Measurements from ENCODE around the gene NXNL1.

NXNL1 gene

DNA sequence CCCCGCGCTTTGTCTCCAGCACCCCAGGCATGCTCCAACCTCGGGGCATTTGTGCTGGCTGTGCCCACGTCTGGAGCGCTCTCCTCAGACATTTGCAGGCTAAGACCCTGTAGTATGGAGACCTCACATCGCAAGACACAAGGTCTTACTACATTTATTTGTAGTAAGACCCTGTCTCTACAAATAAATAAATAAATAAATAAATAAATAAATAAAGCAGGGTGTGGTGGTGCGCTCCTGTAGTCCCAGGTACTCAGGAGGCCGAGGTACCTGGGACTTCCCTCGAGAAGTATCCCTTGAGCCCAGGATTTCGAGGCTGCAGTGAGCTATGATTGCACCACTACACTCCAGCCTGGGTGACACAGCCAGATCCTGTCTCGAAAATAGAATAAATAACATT is 4.6 kb downstream of the NXNL1 start:
- no peak for DNase-seq (ENCODE audit: low read depth in 1 of 2, low spot score in 1 of 2)

DNA sequence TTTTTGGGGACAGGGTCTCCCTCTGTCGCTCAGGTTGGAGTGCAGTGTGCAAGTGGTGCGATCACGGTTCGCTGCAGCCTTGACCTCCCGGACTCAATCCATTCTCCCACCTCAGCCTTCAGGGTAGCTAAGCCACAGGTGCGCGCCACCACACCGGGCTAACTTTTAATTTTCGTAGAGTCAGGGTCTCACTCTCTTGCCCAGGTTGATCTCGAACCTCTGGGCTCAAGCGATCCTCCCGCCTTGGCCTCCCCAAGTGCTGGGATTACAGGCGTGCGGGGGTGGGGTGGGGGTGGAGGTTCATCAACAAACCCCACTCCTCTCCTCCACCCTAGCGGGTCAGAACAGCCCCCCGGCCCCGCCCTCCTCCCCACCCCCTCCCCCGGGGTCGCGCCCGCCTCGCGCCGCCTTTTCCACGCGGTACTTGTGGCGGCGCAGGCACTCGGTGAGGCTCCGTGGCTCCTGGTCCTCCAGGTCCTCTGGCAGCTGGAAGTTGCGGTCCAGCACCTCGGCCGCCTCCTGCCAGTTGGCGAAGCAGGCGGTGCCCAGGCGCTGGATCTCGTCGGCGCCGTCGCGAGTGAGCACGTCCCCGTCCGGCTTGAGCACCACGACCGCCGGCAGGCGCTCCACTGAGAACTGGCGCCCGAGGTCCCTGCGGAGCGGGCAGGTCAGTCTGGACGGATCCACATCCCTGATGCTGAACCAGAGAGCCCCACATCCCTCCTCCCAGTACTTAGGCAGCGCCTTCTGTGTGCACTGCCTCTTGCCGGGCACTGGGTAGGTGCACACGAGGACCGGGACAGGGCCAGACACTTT is 5.2 kb downstream of the NXNL1 start:
- no peak for DNase-seq (ENCODE audit: low read depth in 1 of 2, low spot score in 1 of 2)

GRCh38 chr19:17454576-17455071 is 6.1 kb downstream of the NXNL1 start:
- no peak for DNase-seq (ENCODE audit: low read depth in 1 of 2, low spot score in 1 of 2)

DNA sequence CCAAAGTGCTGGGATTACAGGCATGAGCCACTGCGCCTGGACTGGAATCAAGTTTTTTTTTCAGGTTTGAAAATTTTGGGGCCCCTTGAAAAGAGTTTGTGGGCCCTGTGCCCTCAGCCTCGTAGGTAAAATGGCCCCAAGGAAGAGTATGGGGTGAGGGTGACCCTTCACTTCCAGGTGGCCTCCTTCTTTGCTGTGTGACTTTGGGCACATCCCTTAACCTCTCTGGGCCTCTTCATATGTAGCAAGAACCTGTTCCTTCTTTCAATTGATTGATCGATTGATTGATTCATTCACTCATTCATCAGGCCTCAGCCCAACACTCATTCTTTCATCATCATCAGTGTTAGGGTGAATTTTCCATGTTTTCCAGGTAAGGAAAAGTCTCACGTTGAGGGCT is 8.9 kb downstream of the NXNL1 start:
- DNase-seq (ENCODE audit: low read depth in 1 of 2, low spot score in 1 of 2) = no peak

DNA sequence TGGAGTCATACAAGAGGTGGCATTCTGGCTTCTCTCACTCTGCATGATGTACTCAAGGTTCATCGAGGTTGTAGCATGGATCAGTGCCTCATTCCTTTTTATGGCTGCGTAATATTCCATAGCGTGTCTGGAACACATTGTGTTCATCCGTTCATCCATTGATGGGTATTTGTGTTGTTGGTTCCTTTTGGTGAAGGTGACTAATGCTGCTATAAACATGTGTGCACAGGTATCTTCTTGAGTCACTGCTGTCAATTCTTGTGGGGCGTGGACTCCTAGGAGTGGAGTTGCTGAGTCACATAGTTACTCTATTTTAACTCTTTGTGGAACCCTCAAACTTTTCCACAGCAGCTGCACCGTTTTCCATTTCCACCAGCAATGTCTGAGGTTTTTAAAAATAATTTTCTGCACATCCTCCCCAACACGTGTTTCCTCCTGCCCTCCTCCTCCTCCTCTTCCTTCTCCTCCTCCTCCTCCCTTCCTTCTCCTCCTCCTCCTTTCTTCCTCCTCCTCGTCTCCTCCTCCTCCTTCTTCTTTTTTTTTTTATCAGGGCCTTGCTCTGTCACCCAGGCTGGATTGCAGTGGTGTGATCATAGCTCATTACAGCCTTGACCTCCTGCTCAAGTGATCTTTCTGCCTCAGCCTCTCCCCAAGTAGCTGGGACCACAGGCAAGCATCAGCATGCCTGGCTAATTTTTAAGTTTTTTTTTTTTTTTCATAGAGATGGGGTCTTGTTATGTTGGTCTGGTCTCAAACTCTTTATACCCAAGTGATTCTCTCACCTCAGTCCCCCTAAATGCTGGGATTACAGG is 10.3 kb downstream of the NXNL1 start:
- peak in 1 of 2 donors; percentile 66 for DNase-seq (ENCODE audit: low read depth in 1 of 2, low spot score in 1 of 2)

- DNase-seq (ENCODE audit: low read depth in 1 of 2, low spot score in 1 of 2) = no peak
Observed at GRCh38 chr19:17448131-17448967, 12.4 kb downstream of the NXNL1 start, which contains the start of gene TMEM221. TSS of gene TMEM221 (minus strand) at chr19:17448668. CDS start at chr19:17448462, 206 bp downstream.

DNA sequence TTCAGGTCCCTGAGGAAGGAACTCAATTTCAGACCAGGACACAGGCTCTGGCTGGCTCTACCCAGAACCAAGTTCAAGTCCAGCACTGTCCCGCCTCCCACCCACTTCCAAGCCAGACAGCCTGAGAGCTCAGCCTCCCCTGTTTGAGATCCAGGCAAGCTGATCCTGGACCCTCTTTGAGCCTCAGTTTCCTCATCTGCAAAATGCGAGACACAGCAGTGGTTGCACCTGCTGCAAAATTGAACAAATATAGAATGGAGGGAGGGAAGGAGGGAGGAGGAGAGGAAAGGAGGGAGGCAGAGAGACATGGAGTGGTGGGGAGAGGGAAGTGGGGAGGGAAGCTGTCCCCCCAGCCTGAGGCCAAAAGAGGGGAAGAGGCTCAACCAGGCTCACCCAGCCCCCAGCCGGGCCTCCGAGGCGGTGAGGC is 13.0 kb downstream of the NXNL1 start:
- DNase-seq (ENCODE audit: low read depth in 1 of 2, low spot score in 1 of 2) = no peak

GRCh38 chr19:17445526-17446165 is 15.1 kb downstream of the NXNL1 start:
- no peak for DNase-seq (ENCODE audit: low read depth in 1 of 2, low spot score in 1 of 2)

DNA sequence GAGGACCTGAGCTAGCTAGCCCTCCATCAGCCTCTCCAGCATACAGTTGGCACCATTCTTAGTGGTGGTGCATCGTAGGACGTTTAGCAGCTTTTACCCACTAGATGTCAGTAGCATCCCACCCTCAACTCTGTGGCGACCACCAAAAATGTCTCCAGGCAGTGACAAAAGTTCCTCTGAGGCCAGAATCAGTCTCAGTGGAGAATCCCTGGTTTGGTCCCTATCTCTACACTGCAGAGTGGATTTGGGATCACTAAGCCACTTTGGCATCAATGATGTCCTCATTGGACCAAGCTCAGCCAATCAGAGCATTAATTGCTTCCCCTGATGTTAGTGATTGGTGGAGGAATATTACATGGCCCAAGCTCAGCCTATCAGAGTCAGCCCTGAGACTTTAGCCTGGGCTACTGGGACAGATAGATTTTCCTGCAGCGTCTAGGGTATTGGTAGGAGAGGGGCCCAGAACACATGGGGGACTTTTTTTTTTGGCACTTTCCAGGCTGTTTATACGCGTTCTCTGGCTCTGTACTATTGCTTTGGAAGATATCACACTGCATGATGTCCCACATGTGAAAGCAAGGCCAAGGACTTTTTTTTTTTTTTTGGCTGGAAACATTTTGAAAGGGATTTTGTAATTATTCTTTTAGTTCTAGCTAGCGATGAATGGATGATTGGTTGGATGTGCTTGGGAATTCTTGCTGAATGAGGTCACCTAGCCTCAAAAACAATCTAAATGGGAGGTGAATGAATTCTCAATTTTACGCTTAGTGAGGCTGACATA is 19.3 kb downstream of the NXNL1 start:
- no peak for DNase-seq (ENCODE audit: low read depth in 1 of 2, low spot score in 1 of 2)

GRCh38 chr19:17436874-17437267 is 23.9 kb downstream of the NXNL1 start:
- no peak for DNase-seq (ENCODE audit: low read depth in 1 of 2, low spot score in 1 of 2)

- DNase-seq (ENCODE audit: low read depth in 1 of 2, low spot score in 1 of 2) = no peak
Observed at GRCh38 chr19:17436094-17436873, 24.4 kb downstream of the NXNL1 start.

DNA sequence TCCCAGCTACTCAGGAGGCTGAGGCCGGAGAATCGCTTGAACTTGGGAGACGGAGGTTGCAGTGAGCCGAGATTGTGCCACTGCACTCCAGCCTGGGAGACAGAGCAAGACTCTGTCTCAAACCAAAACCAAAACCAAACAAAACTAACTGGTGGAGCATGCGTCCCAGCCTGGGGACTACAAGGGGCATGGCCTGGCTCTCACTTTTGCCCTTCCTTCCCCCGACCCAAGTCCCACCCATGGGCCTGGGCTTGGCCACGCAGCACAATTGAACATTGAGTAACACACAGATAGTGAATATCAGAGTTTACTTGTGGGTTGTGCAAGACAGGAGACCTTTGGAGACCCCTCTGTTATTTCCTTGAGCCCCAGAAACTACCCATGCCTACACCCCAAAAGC is 25.5 kb downstream of the NXNL1 start:
- DNase-seq (ENCODE audit: low read depth in 1 of 2, low spot score in 1 of 2) = no peak

DNA sequence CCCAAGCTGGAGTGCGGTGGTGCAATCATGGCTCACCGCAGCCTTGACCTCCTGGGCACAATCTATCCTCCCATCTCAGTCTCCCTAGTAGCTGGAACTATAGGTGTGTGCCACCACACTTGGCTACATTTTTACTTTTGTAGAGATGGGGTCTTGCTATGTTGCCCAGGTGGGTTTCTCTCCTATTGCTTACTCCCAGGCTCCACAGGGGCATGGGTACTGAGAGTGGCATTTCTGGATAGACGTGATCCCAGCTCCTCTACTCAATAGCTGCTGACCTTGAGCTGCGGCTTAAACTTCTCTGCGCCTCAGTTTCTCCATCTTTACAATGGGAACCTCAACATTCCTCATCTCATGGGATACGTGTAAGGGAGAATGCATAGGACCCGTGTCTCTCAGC is 29.3 kb downstream of the NXNL1 start:
- DNase-seq (ENCODE audit: low read depth in 1 of 2, low spot score in 1 of 2) = no peak

GRCh38 chr19:17429641-17430113 is 31.0 kb downstream of the NXNL1 start:
- no peak for DNase-seq (ENCODE audit: low read depth in 1 of 2, low spot score in 1 of 2)

GRCh38 chr19:17424743-17425365 is 35.9 kb downstream of the NXNL1 start:
- DNase-seq (ENCODE audit: low read depth in 1 of 2, low spot score in 1 of 2) = no peak

DNA sequence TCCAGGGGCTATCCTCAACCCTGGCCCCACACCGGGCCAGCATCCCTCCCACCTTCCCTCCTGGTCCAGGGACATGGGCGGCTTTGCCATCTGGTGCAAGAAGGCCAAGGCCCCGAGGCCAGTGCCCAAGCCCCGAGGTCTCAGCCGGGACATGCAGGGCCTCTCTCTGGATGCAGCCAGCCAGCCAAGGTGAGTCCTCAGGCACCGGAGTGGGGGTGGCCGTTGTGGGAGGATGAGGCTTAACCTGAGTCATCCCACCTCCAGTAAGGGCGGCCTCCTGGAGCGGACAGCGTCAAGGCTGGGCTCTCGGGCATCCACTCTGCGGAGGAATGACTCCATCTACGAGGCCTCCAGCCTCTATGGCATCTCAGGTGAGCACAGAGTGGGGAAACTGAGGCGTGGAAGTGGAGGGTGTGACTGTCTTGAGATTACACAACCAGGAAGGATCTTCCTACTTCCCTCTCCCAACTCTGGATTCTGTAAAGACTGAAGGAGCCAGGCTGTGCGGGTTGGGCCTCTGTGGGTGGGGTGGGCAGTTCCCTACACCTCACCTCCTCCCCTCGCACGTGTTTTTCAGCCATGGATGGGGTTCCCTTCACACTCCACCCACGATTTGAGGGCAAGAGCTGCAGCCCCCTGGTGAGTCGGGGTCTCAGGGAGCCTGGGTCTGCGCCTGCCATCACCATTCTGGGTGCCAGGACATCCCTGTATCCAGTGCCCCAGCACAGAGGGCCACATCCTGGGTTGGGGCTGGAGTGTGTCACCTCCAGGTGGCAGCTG is 37.1 kb downstream of the NXNL1 start:
- no peak for DNase-seq (ENCODE audit: low read depth in 1 of 2, low spot score in 1 of 2)

- DNase-seq (ENCODE audit: low read depth in 1 of 2, low spot score in 1 of 2) = no peak
Observed at GRCh38 chr19:17421942-17422341, 38.8 kb downstream of the NXNL1 start.

DNA sequence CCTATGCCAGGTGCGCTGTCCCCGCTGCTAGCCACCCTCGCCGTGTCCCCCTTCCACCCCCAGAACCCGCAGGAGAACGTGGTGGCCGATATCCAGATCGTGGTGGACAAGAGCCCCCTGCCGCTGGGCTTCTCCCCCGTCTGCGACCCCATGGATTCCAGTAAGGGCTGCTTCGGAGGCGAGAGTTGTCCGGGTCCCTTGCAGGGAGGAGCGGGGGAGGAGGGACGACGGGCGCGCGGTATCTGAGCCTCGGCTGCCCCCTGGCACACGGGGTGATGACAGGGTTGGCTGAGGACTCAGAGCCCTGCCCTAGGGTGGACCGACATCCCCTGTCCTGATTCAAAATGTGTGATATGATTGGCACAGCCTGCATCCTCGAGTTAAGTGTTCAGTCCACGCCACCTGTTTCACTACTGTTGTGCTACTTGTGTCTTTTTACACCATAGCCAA is 40.2 kb downstream of the NXNL1 start:
- DNase-seq (ENCODE audit: low read depth in 1 of 2, low spot score in 1 of 2) = peak in 1 of 2 donors; percentile 4
